Nephron progenitor cell (in vitro differentiated cells): Measurements from ENCODE around the gene CACNA2D4.

ENCODE experiments used
- DNase-seq: peaks from one replicate; pipeline ENCODE4 v3.0.0; 2021
- H3K27ac Mint-ChIP-seq: 2 replicates; pipeline ENCODE4 v1.8.0; 2021; ENCODE audit warnings: mild to moderate bottlenecking, moderate library complexity, mixed read lengths
- H3K27me3 Mint-ChIP-seq: 2 replicates; pipeline ENCODE4 v1.8.0; 2021; ENCODE audit warnings: mild to moderate bottlenecking, low read depth, mixed read lengths; ENCODE audit not compliant: poor library complexity
- H3K36me3 Mint-ChIP-seq: 2 replicates; pipeline ENCODE4 v1.8.0; 2021; ENCODE audit warnings: low read depth, mixed read lengths
- H3K4me1 Mint-ChIP-seq: 2 replicates; pipeline ENCODE4 v1.8.0; 2021; ENCODE audit warnings: mixed read lengths
- H3K4me3 Mint-ChIP-seq: 2 replicates; pipeline ENCODE4 v1.8.0; 2021; ENCODE audit warnings: mild to moderate bottlenecking, moderate library complexity, mixed read lengths
- H3K9me3 Mint-ChIP-seq: 2 replicates; pipeline ENCODE4 v1.8.0; 2021; ENCODE audit warnings: mild to moderate bottlenecking, moderate library complexity, mixed read lengths
- CTCF ChIP-seq: fragments of 200-600 bp; sonication (generic); IDR thresholded peaks from 2 replicates; pipeline ENCODE4 v1.5.0; 2021; ENCODE audit warnings: antibody characterized with exemption

Gene CACNA2D4

GRCh38 chr12:1773937-1774655 is 144.4 kb downstream of the CACNA2D4 start:
- Mint-ChIP-seq H3K4me1 (peaks cover 59% of the 10 kb centered on the region), H3K27ac (peak overlapping the region; percentile 90), H3K4me3 (peak overlapping the region; percentile 43), H3K36me3 (peaks cover 22% of the 10 kb centered on the region), H3K27me3 (no peaks in the 10 kb centered on the region), H3K9me3 (no peaks in the 10 kb centered on the region)
- TF ChIP-seq CTCF, result no peak
- DNase-seq, result no peak

GRCh38 chr12:1769809-1770494 is 148.5 kb downstream of the CACNA2D4 start:
- Mint-ChIP-seq H3K27ac (peak overlapping the region; percentile 41), H3K4me1 (peaks cover 55% of the 10 kb centered on the region), H3K36me3 (peaks cover 6% of the 10 kb centered on the region), H3K4me3 (no peak overlapping the region), H3K27me3 (no peaks in the 10 kb centered on the region), H3K9me3 (no peaks in the 10 kb centered on the region)
- no peak for DNase-seq
- no peak for TF ChIP-seq CTCF

- no peaks in the 10 kb centered on the region for H3K27me3 Mint-ChIP-seq
- no peak overlapping the region for H3K4me3 Mint-ChIP-seq
- TF ChIP-seq CTCF, result no peak
- no peaks in the 10 kb centered on the region for H3K9me3 Mint-ChIP-seq
- peaks cover 6% of the 10 kb centered on the region for H3K36me3 Mint-ChIP-seq
- no peak overlapping the region for H3K27ac Mint-ChIP-seq
- H3K4me1 Mint-ChIP-seq, result peaks cover 44% of the 10 kb centered on the region
- no peak for DNase-seq
Observed at GRCh38 chr12:1768615-1769014, 149.8 kb downstream of the CACNA2D4 start.

GRCh38 chr12:1767407-1768090 is 150.9 kb downstream of the CACNA2D4 start:
- no peak for DNase-seq
- H3K4me1 Mint-ChIP-seq, result peaks cover 33% of the 10 kb centered on the region
- H3K36me3 Mint-ChIP-seq, result no peaks in the 10 kb centered on the region
- no peaks in the 10 kb centered on the region for H3K27me3 Mint-ChIP-seq
- H3K4me3 Mint-ChIP-seq, result no peak overlapping the region
- no peak for TF ChIP-seq CTCF
- H3K27ac Mint-ChIP-seq, result no peak overlapping the region
- H3K9me3 Mint-ChIP-seq, result no peaks in the 10 kb centered on the region

- Mint-ChIP-seq H3K4me3 (no peak overlapping the region), H3K27me3 (no peaks in the 10 kb centered on the region), H3K36me3 (peaks cover 6% of the 10 kb centered on the region), H3K9me3 (no peaks in the 10 kb centered on the region), H3K27ac (peak overlapping the region; percentile 3), H3K4me1 (peaks cover 40% of the 10 kb centered on the region)
- no peak for DNase-seq
- TF ChIP-seq CTCF, result no peak
Observed at GRCh38 chr12:1766110-1766509, 152.3 kb downstream of the CACNA2D4 start.
